Duodenal mucosa (tissue), 2 donors: ENCODE results near the gene CHAF1B.
"Not testable (repeated sequence)": the region's sequence is repeated elsewhere in the genome, so short reads cannot be mapped to it uniquely, and the experiment has no call there.

ENCODE experiments used
- H3K27ac ChIP-seq: one replicate; pipeline ENCODE4 v1.7.0; 2013; ENCODE audit warnings: low read depth, low read length
- H3K27me3 ChIP-seq, 2 donors: one replicate each; pipeline ENCODE4 v1.7.0; 2013; ENCODE audit warnings: low read length in 2 of 2, control low read depth in 1 of 2; ENCODE audit not compliant: insufficient read depth in 2 of 2, control insufficient read depth in 1 of 2
- H3K36me3 ChIP-seq, 2 donors: one replicate each; pipeline ENCODE4 v1.7.0; 2013; ENCODE audit warnings: low read length in 2 of 2, control low read depth in 1 of 2; ENCODE audit not compliant: insufficient read depth in 2 of 2, control insufficient read depth in 1 of 2
- H3K4me1 ChIP-seq, 2 donors: one replicate each; pipeline ENCODE4 v1.7.0; 2013; ENCODE audit warnings: low read length in 2 of 2, control low read depth in 1 of 2; ENCODE audit not compliant: insufficient read depth in 2 of 2, control insufficient read depth in 1 of 2
- H3K4me3 ChIP-seq, 2 donors: one replicate each; pipeline ENCODE4 v1.7.0; 2013; ENCODE audit warnings: low read length in 2 of 2, low read depth in 1 of 2
- H3K9ac ChIP-seq, 2 donors: one replicate each; pipeline ENCODE4 v1.7.0; 2013; ENCODE audit warnings: low read length in 2 of 2, low read depth in 1 of 2
- H3K9me3 ChIP-seq, 2 donors: one replicate each; pipeline ENCODE4 v1.7.0; 2013; ENCODE audit warnings: low read length in 2 of 2, control low read depth in 1 of 2; ENCODE audit not compliant: control insufficient read depth in 1 of 2

The CHAF1B gene

GRCh38 chr21:36354918-36355680, 30.1 kb upstream of the CHAF1B start:
- H3K9ac ChIP-seq, result no peak overlapping the region
- peaks cover 28 to 61% of the 10 kb centered on the region in 2 donors for H3K36me3 ChIP-seq

GRCh38 chr21:36355868-36356267, 29.3 kb upstream of the CHAF1B start:
- Histone ChIP-seq H3K9me3 (no peaks in the 10 kb centered on the region), H3K27ac (no peak overlapping the region), H3K4me3 (no peak overlapping the region), H3K27me3 (no peaks in the 10 kb centered on the region), H3K4me1 (no peaks in the 10 kb centered on the region), H3K36me3 (peaks cover 30 to 63% of the 10 kb centered on the region in 2 donors), H3K9ac (no peak overlapping the region)

More at GRCh38 chr21:36354918-36355680, 30.1 kb upstream of the CHAF1B start:
- no peaks in the 10 kb centered on the region for H3K9me3 ChIP-seq
- no peaks in the 10 kb centered on the region for H3K4me1 ChIP-seq
- no peak overlapping the region for H3K27ac ChIP-seq
- H3K4me3 ChIP-seq, result no peak overlapping the region
- H3K27me3 ChIP-seq, result no peaks in the 10 kb centered on the region

- Histone ChIP-seq H3K27me3 (no peaks in the 10 kb centered on the region), H3K27ac (no peak overlapping the region), H3K9me3 (no peaks in the 10 kb centered on the region), H3K4me1 (no peaks in the 10 kb centered on the region), H3K36me3 (peaks cover 38 to 68% of the 10 kb centered on the region in 2 donors), H3K9ac (no peak overlapping the region), H3K4me3 (no peak overlapping the region)
Measured at GRCh38 chr21:36359185-36359584, 26.0 kb upstream of the CHAF1B start.

DNA sequence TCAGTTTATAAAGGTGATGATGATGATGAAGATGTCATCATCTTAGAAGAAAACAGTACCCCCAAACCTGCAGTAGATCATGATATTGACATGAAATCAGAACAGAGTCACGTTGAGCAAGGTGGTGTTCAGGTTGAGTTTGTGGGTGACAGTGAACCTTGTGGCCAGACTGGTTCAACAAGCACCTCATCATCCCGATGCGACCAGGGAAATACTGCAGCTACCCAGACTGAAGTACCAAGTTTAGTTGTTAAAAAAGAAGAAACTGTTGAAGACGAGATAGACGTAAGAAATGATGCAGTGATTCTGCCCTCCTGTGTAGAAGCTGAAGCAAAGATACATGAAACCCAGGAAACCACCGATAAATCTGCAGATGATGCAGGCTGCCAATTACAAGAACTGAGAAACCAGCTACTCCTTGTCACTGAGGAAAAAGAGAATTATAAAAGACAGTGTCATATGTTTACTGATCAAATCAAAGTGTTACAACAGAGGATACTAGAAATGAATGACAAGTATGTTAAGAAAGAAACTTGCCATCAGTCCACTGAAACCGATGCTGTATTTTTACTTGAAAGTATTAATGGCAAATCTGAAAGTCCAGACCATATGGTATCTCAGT, 16.0 kb upstream of the CHAF1B start:
- H3K9ac ChIP-seq, result no peak overlapping the region
- no peak overlapping the region for H3K4me3 ChIP-seq
- H3K27ac ChIP-seq, result no peak overlapping the region
- no peaks in the 10 kb centered on the region for H3K4me1 ChIP-seq
- peaks cover 37 to 86% of the 10 kb centered on the region in 2 donors for H3K36me3 ChIP-seq
- H3K9me3 ChIP-seq, result no peaks in the 10 kb centered on the region
- H3K27me3 ChIP-seq, result no peaks in the 10 kb centered on the region

DNA sequence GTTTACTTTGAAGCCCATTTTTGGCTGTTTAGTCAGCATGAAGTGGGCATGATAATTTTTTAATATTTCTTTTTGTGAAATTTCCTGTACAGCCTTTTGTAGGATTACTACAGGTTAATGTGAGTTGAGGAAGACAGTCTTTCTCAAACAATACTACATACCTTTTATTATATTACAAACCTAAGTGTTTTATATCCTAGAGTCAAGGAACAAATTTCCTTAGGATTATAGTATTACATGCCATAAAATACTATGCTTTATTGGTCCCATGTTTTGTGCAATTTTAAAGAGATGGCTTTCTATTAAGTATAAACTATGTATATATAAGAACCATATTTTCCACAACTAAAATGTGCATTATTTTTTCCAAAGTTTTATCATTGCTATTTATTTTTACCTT, 9.2 kb upstream of the CHAF1B start:
- H3K9ac ChIP-seq, result no peak overlapping the region
- no peaks in the 10 kb centered on the region for H3K27me3 ChIP-seq
- H3K4me3 ChIP-seq, result no peak overlapping the region
- H3K9me3 ChIP-seq, result no peaks in the 10 kb centered on the region
- H3K4me1 ChIP-seq, result no peaks in the 10 kb centered on the region
- no peak overlapping the region for H3K27ac ChIP-seq
- peaks cover 19 to 53% of the 10 kb centered on the region in 2 donors for H3K36me3 ChIP-seq

DNA sequence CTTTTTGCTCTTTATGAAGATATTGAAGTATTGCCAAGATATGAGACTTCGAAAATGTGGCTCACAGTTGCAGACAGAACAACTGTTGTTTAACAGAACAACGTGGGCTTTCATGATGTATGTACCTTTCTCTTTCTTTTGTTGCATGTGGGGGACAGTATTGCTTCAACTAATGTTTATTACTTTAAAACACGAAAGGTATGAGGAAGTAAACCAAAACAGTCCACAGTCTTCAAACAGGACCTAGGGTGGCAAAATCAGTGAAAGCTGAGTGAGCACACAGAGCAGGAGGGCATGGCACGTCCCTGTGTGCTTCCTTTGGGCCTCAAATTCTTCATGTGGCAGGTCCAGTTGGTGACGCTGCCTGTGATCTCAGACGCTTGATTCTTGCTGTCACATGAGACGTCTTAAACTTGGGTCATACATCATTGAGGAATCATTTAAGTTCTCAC, 7.8 kb upstream of the CHAF1B start:
- Histone ChIP-seq H3K9me3 (no peaks in the 10 kb centered on the region), H3K4me1 (no peaks in the 10 kb centered on the region), H3K27ac (no peak overlapping the region), H3K36me3 (peaks cover 15 to 45% of the 10 kb centered on the region in 2 donors), H3K9ac (no peak overlapping the region), H3K27me3 (no peaks in the 10 kb centered on the region), H3K4me3 (no peak overlapping the region)

DNA sequence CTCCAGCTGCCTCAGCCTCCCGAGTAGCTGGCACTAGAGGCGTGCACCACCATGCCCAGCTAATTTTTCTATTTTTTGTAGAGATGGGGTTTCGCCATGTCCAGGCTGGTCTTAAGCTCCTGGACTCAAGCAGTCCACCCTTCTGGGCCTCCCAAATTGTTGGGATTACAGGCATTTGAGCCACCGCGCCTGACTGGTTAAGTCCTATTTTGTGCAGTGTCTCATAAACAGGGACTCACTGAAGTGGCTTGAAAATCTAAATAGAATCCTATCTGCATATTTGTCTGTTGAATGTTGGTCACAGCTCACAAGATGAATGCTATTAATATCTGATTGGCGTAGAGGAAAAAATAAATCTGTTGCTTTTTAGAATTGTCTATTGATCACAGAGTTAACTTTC, 5.9 kb upstream of the CHAF1B start:
- Histone ChIP-seq H3K36me3 (peaks cover 10 to 28% of the 10 kb centered on the region in 2 donors), H3K4me1 (no peaks in the 10 kb centered on the region), H3K27ac (no peak overlapping the region), H3K4me3 (no peak overlapping the region), H3K9me3 (no peaks in the 10 kb centered on the region), H3K9ac (no peak overlapping the region), H3K27me3 (no peaks in the 10 kb centered on the region)

DNA sequence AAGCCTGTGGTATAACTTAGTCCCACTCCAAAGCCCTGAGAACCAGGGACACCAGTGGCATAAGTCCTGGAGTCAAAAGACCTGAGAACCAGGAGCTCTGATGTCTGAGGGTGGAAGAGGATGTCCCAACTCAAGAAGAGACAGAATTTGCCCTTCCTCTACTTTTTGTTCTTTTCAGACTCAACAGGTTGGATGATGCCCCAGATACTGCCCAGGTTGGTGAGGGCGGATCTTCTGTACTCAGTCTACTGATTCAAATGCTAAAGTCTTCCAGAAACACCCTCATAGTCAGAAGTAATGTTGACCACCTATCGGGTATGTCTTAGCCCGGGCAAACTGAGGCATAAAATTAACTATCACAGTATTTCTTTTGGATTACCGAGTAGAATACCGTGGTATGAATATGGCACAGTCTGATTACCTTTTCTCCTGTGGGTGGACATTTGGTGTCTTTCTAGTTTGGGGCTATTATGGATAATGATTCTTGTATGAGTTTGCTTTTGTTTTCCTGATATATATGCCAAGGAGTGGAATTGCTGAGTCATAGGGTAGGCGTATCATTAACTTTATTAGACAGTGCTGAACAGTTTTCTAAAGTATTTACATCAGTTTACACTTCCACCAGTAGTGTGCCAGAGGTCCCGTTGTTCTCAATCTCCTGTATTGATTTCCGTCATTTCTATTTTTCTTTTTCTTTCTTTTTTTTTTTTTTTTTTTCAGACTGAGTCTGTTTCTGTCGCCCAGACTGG, 3.2 kb upstream of the CHAF1B start:
- peaks cover 10% of the 10 kb centered on the region in 2 donors for H3K36me3 ChIP-seq
- no peaks in the 10 kb centered on the region for H3K27me3 ChIP-seq
- H3K9ac ChIP-seq, result no peak overlapping the region
- H3K27ac ChIP-seq, result no peak overlapping the region
- H3K4me3 ChIP-seq, result no peak overlapping the region
- H3K9me3 ChIP-seq, result no peaks in the 10 kb centered on the region
- peaks cover 0 to 6% of the 10 kb centered on the region in 2 donors for H3K4me1 ChIP-seq

GRCh38 chr21:36382722-36383121, 2.5 kb upstream of the CHAF1B start:
- not testable (repeated sequence) for H3K9me3 ChIP-seq, H3K36me3 ChIP-seq, H3K27ac ChIP-seq

GRCh38 chr21:36384885-36385232, 333 bp upstream of the CHAF1B start:
- no peaks in the 10 kb centered on the region for H3K9me3 ChIP-seq
- no peaks in the 10 kb centered on the region for H3K27me3 ChIP-seq
- no peaks in the 10 kb centered on the region for H3K36me3 ChIP-seq
- H3K9ac ChIP-seq, result no peak overlapping the region
- peak overlapping the region; percentile 51 to 54 for H3K4me3 ChIP-seq
- peaks cover 0 to 6% of the 10 kb centered on the region in 2 donors for H3K4me1 ChIP-seq
- H3K27ac ChIP-seq, result no peak overlapping the region

More at GRCh38 chr21:36382722-36383121, 2.5 kb upstream of the CHAF1B start:
- H3K4me3 ChIP-seq, H3K4me1 ChIP-seq, H3K9ac ChIP-seq, H3K27me3 ChIP-seq: not testable (repeated sequence)
